GM15510 (cell line): ENCODE results near the gene ARHGEF10L.

Source experiments
- POLR2A ChIP-seq: IDR thresholded peaks from 3 replicates; pipeline ENCODE4 v1.6.1; 2011; ENCODE audit warnings: borderline replicate concordance; ENCODE audit not compliant: insufficient read length; ENCODE audit errors: extremely low read depth

Gene ARHGEF10L

DNA sequence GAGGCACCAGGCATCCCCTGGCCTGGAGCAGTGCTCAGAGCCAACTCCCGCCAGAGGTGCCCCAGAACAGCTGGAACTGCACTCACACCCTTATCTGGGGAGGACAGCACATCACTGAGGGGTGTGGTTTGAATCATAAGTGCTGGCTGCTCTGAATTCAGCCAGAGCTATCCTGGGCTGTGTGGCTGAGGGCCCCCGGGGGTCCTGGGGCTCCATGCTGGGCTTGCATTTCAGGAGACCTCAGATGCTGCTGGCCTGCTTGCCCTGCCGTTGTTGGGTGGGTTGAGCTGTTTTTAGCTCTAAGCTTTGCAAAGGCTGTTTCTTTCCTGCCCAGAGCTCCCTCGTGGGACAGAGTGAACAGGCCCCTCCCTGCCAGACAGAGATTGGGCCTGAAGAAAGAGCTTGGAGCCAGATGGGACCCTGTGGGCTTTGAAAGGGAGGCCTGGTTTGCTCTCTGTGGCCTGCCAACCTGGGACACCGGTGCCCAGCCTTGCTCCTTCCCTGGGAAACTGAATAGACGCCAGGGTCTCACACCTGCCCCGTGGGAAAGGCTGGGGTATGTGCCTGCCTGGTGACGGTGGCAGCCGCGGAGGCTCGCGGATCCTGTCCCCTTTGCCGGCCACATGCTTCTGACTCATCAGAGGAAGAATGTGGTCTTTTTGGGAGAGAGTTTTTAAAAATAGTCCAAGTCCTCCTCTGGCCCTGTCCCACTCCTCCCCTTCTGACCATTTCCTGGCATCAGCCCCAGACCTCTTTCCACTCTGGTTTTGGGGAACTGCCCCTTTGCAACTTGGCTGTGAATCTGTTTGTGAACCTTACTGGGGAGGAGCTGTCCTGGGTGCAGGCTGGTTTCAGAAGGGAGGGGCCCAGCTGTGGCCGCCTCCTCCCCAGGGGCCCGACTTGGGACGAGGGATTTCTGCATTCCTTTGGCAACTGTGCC is 30.0 kb downstream of the ARHGEF10L start:
- no peak for TF ChIP-seq POLR2A

DNA sequence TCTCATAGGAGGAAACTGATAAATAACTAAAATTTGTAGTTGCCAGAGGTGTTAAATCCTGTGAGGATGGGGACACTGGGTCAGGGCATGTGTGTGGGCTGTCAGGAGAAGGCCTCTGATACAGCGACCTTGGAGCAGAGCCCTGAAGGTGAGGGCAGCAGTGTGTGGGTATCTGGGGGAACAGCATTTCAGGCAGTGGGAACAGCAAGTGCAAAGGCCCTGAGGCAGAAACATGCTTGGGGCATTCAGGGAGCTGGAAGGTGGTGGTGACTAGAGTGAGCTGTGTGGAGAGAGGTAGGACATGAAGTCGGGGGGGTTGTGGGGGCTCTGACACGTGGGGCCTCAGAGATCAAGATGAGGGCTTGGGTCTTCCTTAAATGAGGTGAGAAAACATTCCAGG is 30.7 kb downstream of the ARHGEF10L start:
- TF ChIP-seq POLR2A, result no peak

DNA sequence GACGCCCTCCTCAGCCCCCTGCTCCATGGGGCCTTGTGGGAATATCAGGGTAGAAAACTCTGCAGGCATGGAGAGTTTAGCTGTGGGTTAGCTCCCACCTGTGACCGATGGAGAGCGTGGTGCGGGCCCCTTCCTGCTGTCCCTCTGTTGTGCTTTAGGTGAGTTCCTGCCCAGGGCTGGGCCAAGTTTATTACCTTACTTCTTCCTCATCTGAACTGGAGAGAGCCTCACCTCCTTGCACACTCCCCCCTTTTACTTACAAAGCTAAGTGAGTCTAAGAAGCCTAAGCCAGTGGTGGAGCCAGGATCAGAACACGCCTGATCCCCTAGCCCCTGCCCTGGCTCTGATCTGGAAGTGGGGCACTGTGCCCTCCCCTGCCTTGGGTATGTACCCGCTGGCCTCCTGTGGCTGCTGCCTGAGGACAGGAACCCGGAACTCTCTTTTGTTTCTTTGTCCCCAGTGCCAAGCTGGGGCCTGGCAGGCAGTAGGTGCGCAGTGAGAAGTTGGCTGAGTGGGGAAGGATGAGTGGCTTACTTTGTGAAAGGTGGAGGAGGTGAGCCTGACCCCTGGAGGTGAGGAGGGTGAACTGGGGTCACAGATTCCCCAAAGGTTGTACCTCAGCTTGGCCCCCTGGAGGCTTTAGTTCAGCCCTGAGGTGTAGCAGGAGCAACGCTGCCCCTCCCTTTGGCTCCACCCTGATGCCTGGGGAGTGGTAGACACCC is 32.9 kb downstream of the ARHGEF10L start:
- no peak for TF ChIP-seq POLR2A

DNA sequence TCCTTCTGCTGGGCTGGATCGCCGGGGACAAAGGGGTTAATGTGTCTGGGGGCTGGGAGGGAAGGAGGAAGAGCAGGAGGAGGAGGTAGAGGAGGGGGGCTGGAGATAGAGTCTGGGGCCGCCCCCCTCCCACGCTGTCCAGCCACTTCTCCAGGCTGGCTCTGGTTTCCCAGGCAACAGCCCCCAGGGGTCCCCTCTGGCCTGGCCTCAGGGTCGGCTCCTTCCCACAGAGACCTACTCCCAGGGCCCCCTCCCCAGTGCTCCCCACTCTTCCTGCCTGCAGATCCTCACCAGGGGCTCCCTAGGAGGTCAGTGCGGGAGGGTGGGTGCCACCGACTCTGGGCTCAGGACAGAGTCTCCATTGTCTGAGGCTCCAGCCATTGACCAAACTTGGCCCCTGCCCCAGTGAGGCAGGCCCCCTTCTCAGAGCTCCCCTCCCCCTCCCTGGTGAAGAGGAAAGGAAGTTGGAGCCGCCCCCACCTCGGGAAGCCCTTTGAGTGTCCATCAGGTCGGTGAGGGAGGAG is 34.1 kb downstream of the ARHGEF10L start:
- TF ChIP-seq POLR2A, result no peak

DNA sequence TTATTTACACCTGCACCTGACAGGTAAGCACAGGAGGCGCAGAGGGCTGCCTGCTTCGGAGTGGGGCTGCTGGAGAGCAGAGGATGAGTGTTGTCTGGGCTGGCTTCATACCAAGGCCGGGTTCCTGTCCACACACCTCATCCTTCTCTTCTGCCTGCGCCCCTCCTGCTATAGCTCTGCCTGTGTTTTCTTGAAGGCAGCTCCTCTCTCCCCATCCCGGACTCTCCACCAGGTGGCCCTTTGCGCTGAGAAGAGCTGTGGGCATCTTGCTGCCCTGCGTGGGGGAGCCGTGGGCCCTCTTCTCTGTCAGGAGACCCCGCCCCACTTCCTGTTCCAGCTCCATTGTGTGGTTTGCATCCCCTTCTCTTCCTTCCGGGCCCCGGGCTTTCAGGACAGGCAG is 35.0 kb downstream of the ARHGEF10L start:
- TF ChIP-seq POLR2A, result no peak

DNA sequence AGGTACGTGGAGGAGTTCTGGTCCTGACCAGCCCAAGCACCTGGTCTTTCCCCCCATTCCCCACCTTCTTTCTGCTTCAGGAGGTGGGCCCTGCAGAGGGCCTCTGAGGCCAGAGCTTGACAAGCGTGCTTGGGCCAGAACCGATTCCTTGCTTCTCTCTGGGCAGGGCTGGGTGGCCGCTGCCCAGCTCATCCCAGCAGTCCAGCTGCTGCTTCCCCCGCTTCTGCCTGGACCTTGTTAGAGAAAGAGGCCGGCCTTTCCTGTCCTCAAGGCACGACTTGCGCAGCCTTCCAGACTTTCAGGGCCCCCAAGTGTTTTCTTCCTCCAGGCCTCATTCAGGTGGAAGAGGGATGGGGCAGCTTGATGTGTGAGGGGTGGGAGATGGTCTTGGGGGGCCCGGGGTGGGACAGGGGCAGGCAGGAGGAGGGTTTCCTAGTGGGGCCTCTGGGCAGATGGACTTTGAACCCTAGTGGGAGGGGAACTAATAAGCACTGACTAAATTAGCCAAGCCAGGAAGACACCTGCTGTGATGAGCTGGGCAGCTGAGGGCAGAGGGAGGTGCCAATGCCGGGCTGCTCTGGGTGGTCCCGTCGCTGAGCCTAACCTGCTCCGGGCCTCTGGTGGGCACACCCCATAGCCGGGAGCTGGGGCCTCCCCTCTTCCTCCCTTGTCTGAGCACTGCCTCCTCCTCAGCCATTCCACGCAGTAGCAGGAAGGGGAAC is 36.5 kb downstream of the ARHGEF10L start:
- no peak for TF ChIP-seq POLR2A

DNA sequence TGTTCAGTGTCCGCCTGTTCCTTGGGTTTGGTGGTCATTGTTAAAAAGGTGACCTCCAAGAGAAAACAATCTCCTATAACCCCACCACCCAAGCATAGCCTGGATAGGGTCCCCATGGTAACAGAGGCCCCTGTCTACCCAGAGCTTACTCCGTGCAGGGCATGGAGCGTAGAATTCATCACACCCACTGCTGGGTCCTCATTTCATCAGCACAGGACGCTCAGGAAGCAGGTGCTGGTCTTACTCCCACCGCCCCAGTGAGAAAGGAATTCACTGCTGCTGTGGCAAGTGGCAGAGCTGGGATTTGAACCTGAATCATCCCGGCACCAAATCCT is 37.0 kb downstream of the ARHGEF10L start:
- no peak for TF ChIP-seq POLR2A

DNA sequence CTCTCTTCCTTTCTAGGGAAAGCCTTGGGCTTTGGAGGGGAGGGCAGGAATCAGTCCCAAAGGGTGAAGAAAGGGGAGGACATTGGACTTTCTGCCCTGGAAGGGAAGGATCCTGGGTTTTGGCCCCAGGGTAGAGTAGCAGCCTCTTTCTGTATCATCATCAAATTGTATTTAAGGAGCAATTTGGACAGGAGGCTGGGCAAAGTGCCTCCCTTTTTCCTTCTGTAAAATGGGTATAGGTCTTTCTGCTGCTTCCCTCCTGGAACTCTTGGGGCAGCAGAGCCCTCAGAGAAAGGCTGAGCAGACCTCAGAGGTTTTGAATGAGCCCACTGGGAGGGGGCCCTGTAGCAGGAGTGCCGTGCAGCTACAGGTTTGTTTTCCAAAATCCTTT is 38.4 kb downstream of the ARHGEF10L start:
- no peak for TF ChIP-seq POLR2A

DNA sequence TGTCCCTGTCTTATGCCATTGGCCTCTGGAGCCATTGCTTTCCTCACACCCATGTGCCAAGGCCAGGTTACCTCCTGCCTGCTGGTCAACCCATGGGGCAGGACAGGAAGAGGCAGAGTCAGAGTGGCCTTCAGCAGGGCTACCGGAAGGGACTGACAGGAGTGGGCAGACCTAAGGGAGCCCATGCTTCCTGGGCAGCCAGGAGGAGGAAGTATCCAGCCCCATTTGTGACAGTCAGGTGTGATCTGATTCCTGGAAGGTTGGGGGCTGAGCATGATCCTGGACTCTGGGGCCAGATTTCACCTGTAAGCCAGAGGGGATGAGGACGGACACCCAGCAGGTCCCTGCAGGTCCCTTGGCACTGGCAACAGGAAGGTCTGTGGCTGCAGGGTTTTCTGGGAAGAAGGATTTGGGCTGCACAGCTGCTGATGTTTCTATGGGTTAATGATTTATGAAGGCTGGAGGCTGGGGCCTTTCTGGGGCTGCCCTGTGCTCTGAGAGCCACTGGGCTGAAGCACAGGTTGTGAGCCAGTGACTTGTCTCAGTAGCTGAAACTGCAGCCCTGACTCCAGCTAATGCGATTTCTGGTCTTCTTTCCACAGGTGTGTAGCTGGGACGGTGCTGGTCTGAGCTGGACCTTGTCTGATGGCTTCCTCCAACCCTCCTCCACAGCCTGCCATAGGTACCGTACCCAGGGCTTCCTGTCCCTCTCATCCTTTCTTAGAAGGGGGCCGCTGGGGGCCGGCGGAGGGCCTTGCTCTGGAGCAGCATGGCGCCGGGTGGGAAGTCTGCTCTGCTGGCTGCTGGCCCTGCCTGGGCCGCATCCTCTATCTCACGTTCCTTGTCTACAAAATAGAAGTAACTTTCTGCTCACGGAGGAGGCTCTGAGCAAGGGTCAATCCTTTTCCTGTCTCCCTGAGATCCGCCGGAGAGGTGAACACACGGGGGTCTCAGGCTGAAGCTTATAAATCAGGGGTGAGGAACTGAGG is 40.7 kb downstream of the ARHGEF10L start:
- no peak for TF ChIP-seq POLR2A

DNA sequence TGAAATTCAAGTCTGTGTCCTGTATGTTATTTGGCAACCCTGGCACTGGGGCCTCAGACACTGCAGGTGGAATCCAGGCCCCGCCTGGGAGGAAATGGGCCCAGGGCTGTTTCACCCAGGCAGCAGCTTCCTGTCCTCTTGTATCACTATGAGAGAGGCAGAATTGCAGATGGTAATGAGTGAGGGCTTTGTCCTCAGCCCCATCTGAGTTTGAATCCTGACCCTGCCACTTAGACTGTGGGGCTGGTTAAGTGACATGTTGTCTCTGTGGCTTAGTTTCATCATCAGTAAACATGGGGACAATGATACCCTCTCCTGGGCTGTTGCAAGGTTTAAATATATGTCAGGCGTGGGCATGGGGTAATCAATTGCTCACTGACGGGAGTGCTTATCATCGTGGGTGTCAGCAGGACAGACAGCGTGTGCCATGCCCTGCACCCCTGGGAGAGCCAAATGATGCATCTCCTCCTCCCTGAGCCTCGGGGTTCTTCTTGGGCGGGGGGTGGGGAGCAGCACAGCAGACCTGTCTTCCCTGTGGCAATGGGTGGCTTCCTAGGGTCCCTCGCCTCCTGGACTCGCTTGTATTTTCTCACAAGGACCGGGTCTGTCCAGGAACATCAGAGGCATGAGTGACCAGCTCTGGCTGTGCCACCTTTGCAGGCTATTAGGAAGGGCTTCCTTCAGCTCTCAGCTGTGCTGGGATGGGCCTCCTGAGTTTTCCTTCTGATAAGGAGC is 42.1 kb downstream of the ARHGEF10L start:
- no peak for TF ChIP-seq POLR2A

DNA sequence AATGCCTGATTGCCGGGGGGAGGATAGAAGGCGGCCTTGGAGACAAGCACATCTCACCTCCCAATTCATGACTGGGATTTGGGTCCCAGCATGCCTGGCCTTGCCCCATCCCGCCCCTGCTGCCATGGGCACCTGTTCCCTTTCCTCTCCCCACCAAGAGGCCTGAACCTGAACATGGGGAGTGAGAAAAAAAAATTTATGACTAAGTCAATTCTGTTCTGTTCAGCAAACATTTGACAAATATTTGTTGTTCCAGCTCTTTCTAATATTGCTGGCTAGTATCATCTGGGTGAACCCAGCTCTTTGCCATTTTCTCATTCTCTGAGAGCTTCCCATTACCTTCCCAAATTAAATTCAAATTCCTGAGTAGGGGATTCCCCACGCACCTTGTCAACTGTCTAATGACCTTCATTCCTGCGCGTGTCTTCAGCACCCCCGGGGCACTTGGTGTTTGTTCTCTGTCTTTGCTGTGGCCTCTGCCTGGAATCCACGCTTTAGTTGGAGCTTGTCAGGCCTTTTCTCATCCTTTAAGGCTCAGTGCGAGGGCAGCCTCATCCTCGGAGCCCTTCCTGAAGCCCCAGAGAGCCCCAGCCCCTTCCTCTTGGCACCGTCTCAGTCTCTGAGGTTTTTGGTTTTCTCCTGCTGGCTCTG is 42.8 kb downstream of the ARHGEF10L start:
- no peak for TF ChIP-seq POLR2A

DNA sequence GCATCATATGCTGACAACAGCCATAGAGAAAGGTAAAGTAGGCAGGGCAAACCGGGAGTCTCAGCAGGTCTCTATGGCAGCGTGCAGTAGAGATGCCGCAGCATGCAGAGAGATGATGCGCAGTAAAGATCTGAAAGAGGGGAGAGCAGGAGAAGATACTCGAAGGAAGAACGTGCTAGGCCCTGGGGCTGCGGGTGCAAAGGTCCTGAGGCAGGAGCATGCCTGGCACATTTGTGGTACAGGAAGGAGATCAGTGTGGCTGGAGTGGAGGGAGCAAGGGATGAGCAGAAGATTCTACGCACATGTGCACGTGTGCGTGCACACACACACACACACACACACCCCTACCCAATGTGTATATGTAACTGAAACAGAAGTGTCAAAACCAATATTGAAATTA is 45.0 kb downstream of the ARHGEF10L start:
- TF ChIP-seq POLR2A, result no peak
